ENCODE data around the gene NXPH1.

NXPH1 gene

GRCh38 chr7:8511855-8512254 lies 78.4 kb downstream of the NXPH1 start:
- no peak for TF ChIP-seq CTCF (conservative IDR thresholded peaks at IDR 0.05)
- no peak overlapping the region for H3K27ac ChIP-seq

GRCh38 chr7:8514781-8515519 lies 81.5 kb downstream of the NXPH1 start:
- TF ChIP-seq CTCF (conservative IDR thresholded peaks at IDR 0.05) = no peak
- H3K27ac ChIP-seq = no peak overlapping the region

- TF ChIP-seq CTCF (conservative IDR thresholded peaks at IDR 0.05) = no peak
Observed at GRCh38 chr7:8515640-8516185, 82.3 kb downstream of the NXPH1 start.

GRCh38 chr7:8516976-8517375 lies 83.6 kb downstream of the NXPH1 start:
- no peak overlapping the region for H3K27ac ChIP-seq
- no peak for TF ChIP-seq CTCF (conservative IDR thresholded peaks at IDR 0.05)

More at GRCh38 chr7:8515640-8516185, 82.3 kb downstream of the NXPH1 start:
- H3K27ac ChIP-seq = no peak overlapping the region

- TF ChIP-seq CTCF (conservative IDR thresholded peaks at IDR 0.05) = no peak
- H3K27ac ChIP-seq = no peak overlapping the region
Observed at GRCh38 chr7:8528311-8528710, 94.9 kb downstream of the NXPH1 start.

GRCh38 chr7:8531991-8532515 lies 98.6 kb downstream of the NXPH1 start:
- no peak for TF ChIP-seq CTCF (conservative IDR thresholded peaks at IDR 0.05)
- no peak overlapping the region for H3K27ac ChIP-seq

GRCh38 chr7:8536431-8536830 lies 103.0 kb downstream of the NXPH1 start:
- no peak overlapping the region for H3K27ac ChIP-seq
- no peak for TF ChIP-seq CTCF (conservative IDR thresholded peaks at IDR 0.05)

Measured in VCaP (cell line).